Thymus (tissue), 11 donors: ENCODE data around the gene C19orf73. TPM values are rescaled to one million over a fixed set of nuclear protein-coding genes. Genes with fewer than 3 reads are reported as not detected.

Source experiments
- DNase-seq, 9 donors: peaks; one replicate each; pipeline ENCODE4 v3.0.0-alpha.2; 2013; ENCODE audit warnings: low spot score in 9 of 9, low read depth in 6 of 9, missing footprints in 1 of 9
- H3K27ac ChIP-seq, 2 donors: one replicate each; pipeline ENCODE4 v1.5.1; 2013; ENCODE audit warnings: control low read depth in 1 of 2, low read depth in 1 of 2, low read length in 1 of 2, mild to moderate bottlenecking in 1 of 2, moderate library complexity in 1 of 2
- H3K27me3 ChIP-seq, 2 donors: one replicate each; pipeline ENCODE4 v1.5.1; 2013; ENCODE audit warnings: low read length in 1 of 2; ENCODE audit not compliant: control insufficient read depth in 2 of 2, insufficient read depth in 1 of 2
- H3K36me3 ChIP-seq, 2 donors: one replicate each; pipeline ENCODE4 v1.5.1; 2013; ENCODE audit warnings: low read length in 1 of 2, mild to moderate bottlenecking in 1 of 2, moderate library complexity in 1 of 2; ENCODE audit not compliant: control insufficient read depth in 2 of 2, insufficient read depth in 2 of 2
- H3K4me1 ChIP-seq, 2 donors: one replicate each; pipeline ENCODE4 v1.5.1; 2013; ENCODE audit warnings: low read length in 2 of 2; ENCODE audit not compliant: control insufficient read depth in 2 of 2, insufficient read depth in 2 of 2
- H3K4me3 ChIP-seq, 2 donors: one replicate each; pipeline ENCODE4 v1.5.1; 2013; ENCODE audit warnings: low read length in 2 of 2, control low read depth in 1 of 2, mild to moderate bottlenecking in 1 of 2
- H3K9me3 ChIP-seq, 2 donors: one replicate each; pipeline ENCODE4 v1.5.1; 2013; ENCODE audit warnings: low read length in 1 of 2, mild to moderate bottlenecking in 1 of 2; ENCODE audit not compliant: control insufficient read depth in 2 of 2, insufficient read depth in 1 of 2
- WGBS: extraction: QIAGEN DNeasy Blood & Tissue Kit; methylation state at CpG from one replicate; pipeline ENCODE4 v1.1.7; 2013; 5-methylcytosine and 5-hydroxymethylcytosine counted together
- polyA plus RNA-seq: library from polyadenylated mRNA; stranded (reverse); fragments of 200-250 nt; gene quantifications from one replicate; pipeline ENCODE4 v1.2.3, GENCODE V29; 2013
- total RNA-seq: library from RNA; stranded (reverse); fragments of 120-200 nt; gene quantifications from one replicate; pipeline ENCODE4 v1.2.4, GENCODE V29; 2013
- donor health status: healthy.

The C19orf73 gene
- total and polyA plus RNA-seq, 2 donors, result 2.7 to 4.0 TPM

DNA sequence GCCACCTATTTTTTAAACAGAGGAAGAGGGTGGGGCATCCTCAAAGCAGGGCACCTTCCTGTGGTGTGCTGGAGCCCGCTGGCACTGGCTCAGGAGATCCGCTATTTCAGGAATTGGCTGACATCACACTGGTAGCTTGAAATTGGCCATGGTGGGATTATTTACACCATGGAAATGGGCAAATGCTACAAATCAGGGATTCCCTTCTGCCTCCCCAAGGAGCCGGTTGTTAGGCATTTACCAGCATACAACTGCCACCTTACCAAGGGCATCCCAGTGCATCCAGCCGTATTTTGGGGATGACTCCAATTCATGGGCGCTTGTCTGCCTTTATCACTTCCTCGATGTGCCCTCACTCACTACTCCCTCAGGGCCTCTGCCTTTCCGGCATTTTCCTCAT lies 22.0 kb upstream of the C19orf73 start:
- Histone ChIP-seq H3K4me1 (peaks cover 0 to 9% of the 10 kb centered on the region in 2 donors), H3K27ac (no peak overlapping the region), H3K4me3 (no peak overlapping the region), H3K9me3 (peaks cover 0 to 3% of the 10 kb centered on the region in 2 donors), H3K36me3 (no peaks in the 10 kb centered on the region), H3K27me3 (peaks cover 2 to 40% of the 10 kb centered on the region in 2 donors)
- no peak for DNase-seq
- WGBS, result 87% methylated on average over 7 of the region's 7 CpGs

DNA sequence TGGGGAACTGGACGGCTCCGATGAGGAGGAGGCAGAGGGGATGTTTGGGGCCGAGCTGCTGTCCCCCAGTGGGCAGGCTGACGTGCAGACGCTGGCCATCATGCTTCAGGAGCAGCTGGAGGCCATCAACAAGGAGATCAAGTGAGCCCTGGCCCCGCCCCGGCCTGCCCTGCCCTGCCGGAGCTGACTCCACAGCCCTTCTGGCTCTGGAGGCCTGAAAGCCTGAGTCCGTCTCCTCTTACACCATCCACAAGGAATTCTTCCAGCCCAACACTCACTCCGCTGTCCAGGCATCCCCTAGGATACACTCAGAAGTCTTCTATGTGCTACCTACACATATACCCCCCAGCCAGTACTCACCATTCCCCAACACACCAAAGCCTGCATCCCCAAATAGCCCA lies 17.8 kb upstream of the C19orf73 start:
- H3K4me1 ChIP-seq, result peaks cover 4 to 9% of the 10 kb centered on the region in 2 donors
- peaks cover 8 to 35% of the 10 kb centered on the region in 2 donors for H3K27me3 ChIP-seq
- WGBS, result 96% methylated on average over 10 of the region's 10 CpGs
- H3K4me3 ChIP-seq, result no peak overlapping the region
- no peak overlapping the region for H3K27ac ChIP-seq
- no peaks in the 10 kb centered on the region for H3K36me3 ChIP-seq
- H3K9me3 ChIP-seq, result peaks cover 1 to 9% of the 10 kb centered on the region in 2 donors
- no peak for DNase-seq

DNA sequence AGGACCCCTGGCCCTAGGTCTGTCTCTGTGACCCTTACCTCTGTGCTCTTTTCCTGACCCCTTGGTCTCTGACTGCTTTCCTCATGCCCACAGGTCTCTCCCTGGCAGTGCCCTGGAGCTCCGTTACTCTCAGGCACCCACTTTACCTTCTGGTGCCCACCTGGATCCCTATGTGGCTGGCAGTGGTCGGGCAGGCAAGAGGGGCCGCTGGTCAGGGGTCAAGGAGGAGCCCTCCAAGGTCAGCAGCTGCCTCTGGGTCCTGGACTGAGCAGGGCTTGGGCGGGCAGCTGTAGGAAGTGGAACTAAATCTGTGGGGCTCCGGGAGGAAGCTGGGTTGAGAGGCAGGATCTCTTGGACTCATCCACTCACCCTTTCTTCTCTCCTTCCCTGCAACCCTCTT lies 16.7 kb upstream of the C19orf73 start:
- H3K9me3 ChIP-seq, result peaks cover 1 to 9% of the 10 kb centered on the region in 2 donors

DNA sequence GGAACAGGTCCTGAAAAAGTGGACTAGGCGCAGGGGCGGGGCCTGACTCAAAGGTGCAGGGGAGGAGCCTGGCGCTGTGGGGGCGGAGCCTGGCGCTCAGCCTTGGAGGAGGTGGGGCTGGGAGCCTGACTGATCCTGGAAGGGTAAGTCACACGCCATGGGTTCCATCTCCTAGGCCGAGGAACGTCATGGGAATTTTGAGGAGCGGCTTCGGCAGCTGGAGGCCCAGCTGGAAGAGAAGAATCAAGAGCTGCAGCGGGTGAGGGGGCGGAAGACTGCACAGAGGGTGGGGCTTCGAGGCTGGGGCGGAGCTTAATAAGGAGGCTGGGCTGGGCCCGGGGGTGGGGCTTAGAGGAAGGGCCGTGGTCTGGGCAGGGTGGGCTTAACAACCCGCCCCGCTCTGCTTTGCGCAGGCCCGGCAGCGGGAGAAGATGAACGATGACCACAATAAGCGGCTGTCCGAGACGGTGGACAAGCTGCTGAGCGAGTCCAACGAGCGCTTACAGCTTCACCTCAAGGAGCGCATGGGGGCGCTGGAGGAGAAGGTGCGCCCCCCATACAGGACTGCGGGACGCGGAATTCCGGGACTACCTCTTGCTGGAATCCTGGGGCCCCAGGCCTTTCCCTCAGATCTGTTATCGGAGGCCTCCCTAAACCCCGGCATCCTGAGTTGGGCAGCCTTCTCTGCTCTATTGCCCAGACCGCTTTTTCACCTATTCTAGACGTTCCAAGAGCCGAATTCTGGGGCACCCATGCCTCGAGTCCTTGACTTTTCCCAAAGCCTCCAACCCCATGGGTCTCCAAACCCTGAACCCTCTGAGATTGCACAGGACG lies 14.9 kb upstream of the C19orf73 start:
- 23% methylated on average over 42 of the region's 42 CpGs for WGBS
- Histone ChIP-seq H3K27ac (peak overlapping the region; percentile 42 to 51), H3K9me3 (peaks cover 1 to 6% of the 10 kb centered on the region in 2 donors), H3K4me1 (peaks cover 5 to 11% of the 10 kb centered on the region in 2 donors), H3K4me3 (peak overlapping the region; percentile 9 to 42), H3K36me3 (no peaks in the 10 kb centered on the region), H3K27me3 (peaks cover 8 to 42% of the 10 kb centered on the region in 2 donors)
- DNase-seq, result peak in 1 of 9 donors; percentile 30

More for the DNA sequence above, 16.7 kb upstream of the C19orf73 start:
- no peak overlapping the region for H3K27ac ChIP-seq
- no peak for DNase-seq
- peaks cover 8 to 29% of the 10 kb centered on the region in 2 donors for H3K27me3 ChIP-seq
- H3K4me1 ChIP-seq, result peaks cover 4 to 9% of the 10 kb centered on the region in 2 donors
- no peak overlapping the region for H3K4me3 ChIP-seq
- WGBS, result 96% methylated on average over 5 of the region's 5 CpGs
- no peaks in the 10 kb centered on the region for H3K36me3 ChIP-seq

DNA sequence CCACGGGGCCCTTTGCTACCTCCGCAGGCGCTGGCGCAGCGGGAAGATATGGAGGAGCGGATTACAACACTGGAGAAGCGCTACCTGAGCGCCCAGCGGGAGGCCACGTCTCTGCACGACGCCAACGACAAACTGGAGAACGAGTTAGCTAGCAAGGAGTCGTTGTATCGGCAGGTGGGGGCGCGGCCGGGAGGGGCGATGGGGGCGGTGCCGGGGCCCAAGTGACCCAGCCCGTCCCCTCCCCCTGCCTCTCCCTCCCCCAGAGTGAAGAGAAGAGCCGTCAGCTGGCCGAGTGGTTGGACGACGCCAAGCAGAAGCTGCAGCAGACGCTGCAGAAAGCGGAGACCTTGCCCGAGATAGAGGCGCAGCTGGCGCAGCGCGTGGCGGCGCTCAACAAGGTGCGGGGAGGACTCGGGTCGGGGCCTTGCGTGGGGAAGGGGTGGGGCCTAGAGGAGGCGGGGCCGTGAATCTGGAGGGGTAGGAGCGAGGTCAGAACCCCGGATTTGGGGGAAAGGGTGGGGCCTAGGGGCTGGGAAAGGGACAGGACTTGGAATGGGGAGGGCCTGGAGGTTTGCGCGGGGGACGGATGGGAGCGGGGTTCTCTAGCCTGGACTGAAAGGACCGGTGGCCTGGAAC lies 14.1 kb upstream of the C19orf73 start:
- Histone ChIP-seq H3K27me3 (peaks cover 8 to 46% of the 10 kb centered on the region in 2 donors), H3K9me3 (peaks cover 3 to 6% of the 10 kb centered on the region in 2 donors), H3K27ac (peak overlapping the region; percentile 5 to 51), H3K36me3 (no peaks in the 10 kb centered on the region), H3K4me1 (peaks cover 10 to 19% of the 10 kb centered on the region in 2 donors), H3K4me3 (peak overlapping the region; percentile 9 to 42)
- WGBS, result 27% methylated on average over 49 of the region's 49 CpGs
- peak in 1 of 9 donors; percentile 35 for DNase-seq

DNA sequence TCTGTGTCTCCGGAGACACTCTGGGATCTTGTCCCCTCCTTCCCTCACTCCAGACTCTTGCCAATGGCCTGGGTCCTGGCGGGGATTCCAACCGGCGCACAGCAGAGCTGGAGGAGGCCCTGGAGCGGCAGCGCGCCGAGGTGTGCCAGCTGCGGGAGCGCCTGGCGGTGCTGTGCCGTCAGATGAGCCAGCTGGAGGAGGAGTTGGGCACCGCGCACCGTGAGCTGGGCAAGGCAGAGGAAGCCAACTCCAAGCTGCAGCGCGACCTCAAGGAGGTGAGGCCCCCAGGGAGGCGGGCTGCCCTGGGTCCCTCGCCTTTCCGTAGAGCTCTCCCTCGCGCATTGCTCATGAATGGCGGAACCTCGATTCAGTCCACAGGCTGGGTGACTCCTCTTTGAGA lies 11.4 kb upstream of the C19orf73 start:
- Histone ChIP-seq H3K4me3 (no peak overlapping the region), H3K36me3 (no peaks in the 10 kb centered on the region), H3K27me3 (peaks cover 9 to 66% of the 10 kb centered on the region in 2 donors), H3K9me3 (peaks cover 3 to 13% of the 10 kb centered on the region in 2 donors), H3K4me1 (peaks cover 14 to 26% of the 10 kb centered on the region in 2 donors), H3K27ac (no peak overlapping the region)
- 97% methylated on average over 24 of the region's 24 CpGs for WGBS
- DNase-seq, result no peak

DNA sequence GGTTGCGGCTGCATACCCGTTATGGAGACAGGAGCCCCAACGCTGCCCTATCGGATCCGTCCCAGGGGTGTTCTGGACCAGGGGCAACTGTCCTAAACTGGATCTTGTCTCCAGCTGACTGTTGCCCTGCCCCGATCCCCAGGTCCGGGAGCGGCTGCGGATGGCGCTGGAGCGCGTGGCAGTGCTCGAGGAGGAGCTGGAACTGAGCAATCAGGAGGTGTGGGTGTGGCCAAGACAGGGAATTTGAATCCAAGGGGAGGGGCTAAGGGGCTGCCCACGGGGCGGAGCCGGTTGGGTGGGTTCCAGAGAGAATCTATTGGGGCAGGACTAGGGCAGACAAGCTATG lies 10.3 kb upstream of the C19orf73 start:
- DNase-seq, result no peak
- 73% methylated on average over 16 of the region's 16 CpGs for WGBS

DNA sequence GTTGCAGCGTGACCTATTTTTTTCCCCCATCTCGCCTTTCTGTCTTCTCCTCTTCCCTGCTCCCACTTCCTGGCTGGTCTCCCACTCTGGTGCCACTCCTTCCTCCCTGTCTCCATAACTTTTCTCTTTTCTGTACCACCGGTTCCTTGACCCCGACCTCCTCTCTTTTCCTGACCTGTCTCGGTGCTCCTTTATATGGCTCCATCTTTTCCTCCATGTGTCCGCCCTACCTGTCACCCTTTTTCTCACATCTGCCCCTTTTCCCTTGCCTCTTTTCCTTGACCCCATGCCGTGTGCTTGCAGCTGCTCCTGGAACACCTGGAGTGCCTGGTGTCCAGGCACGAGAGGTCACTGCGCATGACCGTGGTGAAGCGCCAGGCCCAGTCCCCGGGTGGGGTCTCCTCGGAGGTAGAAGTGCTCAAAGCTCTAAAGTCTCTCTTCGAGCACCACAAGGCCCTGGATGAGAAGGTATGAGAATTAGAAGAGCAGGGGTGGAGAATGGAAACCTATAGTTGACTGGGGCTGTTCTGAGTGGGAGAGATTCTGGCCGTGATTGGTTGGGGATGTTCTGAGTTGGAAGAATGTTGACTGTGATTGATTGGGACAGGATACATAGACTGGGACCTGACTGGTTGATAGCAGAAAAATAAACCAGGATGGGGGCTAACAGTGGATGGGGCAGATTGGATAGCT lies 9.7 kb upstream of the C19orf73 start:
- peaks cover 1 to 7% of the 10 kb centered on the region in 2 donors for H3K9me3 ChIP-seq
- peaks cover 13 to 22% of the 10 kb centered on the region in 2 donors for H3K4me1 ChIP-seq
- H3K27ac ChIP-seq, result no peak overlapping the region
- H3K27me3 ChIP-seq, result peaks cover 9 to 70% of the 10 kb centered on the region in 2 donors
- no peaks in the 10 kb centered on the region for H3K36me3 ChIP-seq
- H3K4me3 ChIP-seq, result peak overlapping the region; percentile 40 to 54
- no peak for DNase-seq
- 78% methylated on average over 15 of the region's 15 CpGs for WGBS

More for the DNA sequence above, 10.3 kb upstream of the C19orf73 start:
- Histone ChIP-seq H3K4me3 (no peak overlapping the region), H3K27ac (no peak overlapping the region), H3K4me1 (peaks cover 14 to 23% of the 10 kb centered on the region in 2 donors), H3K9me3 (peaks cover 3 to 11% of the 10 kb centered on the region in 2 donors), H3K27me3 (peaks cover 13 to 70% of the 10 kb centered on the region in 2 donors), H3K36me3 (no peaks in the 10 kb centered on the region)
